Keratinocyte (primary cell): ENCODE results near the gene QSOX1. TPM values are rescaled to one million over a fixed set of nuclear protein-coding genes. Genes with fewer than 3 reads are reported as not detected.

Experiments used
- DNase-seq: peaks from one replicate; pipeline ENCODE4 v3.0.0-alpha.2; 2011; ENCODE audit warnings: low read depth, missing footprints, low spot score
- FAIRE-seq: peaks from 2 replicates; lab custom pipeline; 2011; peaks lifted over from hg19 to GRCh38; lab: Jason Lieb, UNC
- H2AFZ ChIP-seq: 2 replicates; pipeline ENCODE4 v1.6.0; 2012; ENCODE audit warnings: low read length, control low read depth, inconsistent platforms; ENCODE audit not compliant: control insufficient read depth
- H3K27ac ChIP-seq: 2 replicates; pipeline ENCODE4 v1.5.1; 2011; ENCODE audit warnings: low read length; ENCODE audit not compliant: control insufficient read depth, insufficient read depth
- H3K27me3 ChIP-seq: 3 replicates; pipeline ENCODE4 v1.6.0; 2011; ENCODE audit warnings: low read length; ENCODE audit not compliant: control insufficient read depth, insufficient read depth; ENCODE audit errors: extremely low read depth
- H3K36me3 ChIP-seq, 2 experiments: 2 replicates in 1 of 2; 3 replicates in 1 of 2; pipeline ENCODE4 v1.5.1; 2011; ENCODE audit warnings: low read length in 2 of 2, mild to moderate bottlenecking in 1 of 2; ENCODE audit not compliant: control insufficient read depth in 2 of 2, insufficient read depth in 2 of 2; ENCODE audit errors: extremely low read depth in 1 of 2
- H3K4me1 ChIP-seq: 3 replicates; pipeline ENCODE4 v1.5.1; 2011; ENCODE audit warnings: low read length; ENCODE audit not compliant: control insufficient read depth, insufficient read depth; ENCODE audit errors: extremely low read depth
- H3K4me2 ChIP-seq: 3 replicates; pipeline ENCODE4 v1.6.0; 2011; ENCODE audit warnings: low read depth, low read length; ENCODE audit not compliant: control insufficient read depth, insufficient read depth; ENCODE audit errors: extremely low read depth
- H3K4me3 ChIP-seq, 3 experiments: fragments of 200-600 bp in 1 of 3; sonication (generic) in 1 of 3; 2 replicates in 2 of 3; 3 replicates in 1 of 3; pipeline ENCODE4 v1.5.1; 2011 to 2016; ENCODE audit warnings: low read length in 3 of 3, mild to moderate bottlenecking in 3 of 3, control low read depth in 2 of 3, inconsistent platforms in 1 of 3, low read depth in 1 of 3, mixed read lengths in 1 of 3, mixed run types in 1 of 3, moderate library complexity in 1 of 3; ENCODE audit not compliant: control insufficient read depth in 2 of 3, insufficient read depth in 2 of 3; ENCODE audit errors: extremely low read depth in 1 of 3
- H3K79me2 ChIP-seq: 2 replicates; pipeline ENCODE4 v1.6.0; 2012; ENCODE audit warnings: low read length; ENCODE audit not compliant: control insufficient read depth, insufficient read depth
- H3K9ac ChIP-seq: 3 replicates; pipeline ENCODE4 v1.6.0; 2011; ENCODE audit warnings: low read length; ENCODE audit not compliant: control insufficient read depth, insufficient read depth; ENCODE audit errors: extremely low read depth
- H3K9me1 ChIP-seq: 3 replicates; pipeline ENCODE4 v1.6.0; 2011; ENCODE audit warnings: low read length; ENCODE audit not compliant: control insufficient read depth, insufficient read depth; ENCODE audit errors: extremely low read depth
- H3K9me3 ChIP-seq: 2 replicates; pipeline ENCODE4 v1.5.1; 2012; ENCODE audit warnings: low read depth, low read length; ENCODE audit not compliant: control insufficient read depth
- H4K20me1 ChIP-seq: 3 replicates; pipeline ENCODE4 v1.6.0; 2011; ENCODE audit warnings: low read length; ENCODE audit not compliant: control insufficient read depth, insufficient read depth; ENCODE audit errors: extremely low read depth
- EZH2 ChIP-seq: IDR thresholded peaks from one replicate; pipeline ENCODE4 v1.6.1; 2012; ENCODE audit warnings: inconsistent platforms, mild to moderate bottlenecking, low read length, moderate library complexity
- dilution Hi-C: fragments of 300-500 bp; cut with MboI; formaldehyde crosslinking; loops from one replicate; pipeline ENCODE4 v1.7.0; 2020; ENCODE audit warnings: low sequenced_read_pairs; ENCODE audit not compliant: extremely low pct_ligation_motif_present
- polyA plus RNA-seq, 5 experiments: library from polyadenylated mRNA; depleted of rRNA in 3 of 5; stranded (reverse) in 3 of 5; stranded (forward) in 1 of 5; unstranded in 1 of 5; fragments of >200 nt; gene quantifications; 1 replicate in 1 of 5; 2 replicates in 3 of 5; 3 replicates in 1 of 5; pipeline versions ENCODE4 v1.2.1 to v1.2.3, GENCODE V29; 2011 to 2012; ENCODE audit warnings: missing spikeins in 2 of 5, low read depth in 1 of 5, low replicate concordance in 1 of 5
- TF ChIP-seq, protein P1 (sequence below), 3 experiments: IDR thresholded peaks in 1 of 3; conservative IDR thresholded peaks in 1 of 3; optimal IDR thresholded peaks in 1 of 3; 2 replicates in 2 of 3; 3 replicates in 1 of 3; pipeline versions ENCODE3 to v1.5.1; 2011; ENCODE audit warnings: low read length in 3 of 3, mild to moderate bottlenecking in 3 of 3, moderate library complexity in 2 of 3, control low read depth in 1 of 3, inconsistent platforms in 1 of 3; ENCODE audit not compliant: insufficient read depth in 2 of 3; ENCODE audit errors: extremely low read depth in 1 of 3

The QSOX1 gene
- polyA plus RNA-seq, 1 donor (not counting 4 experiments of a cell fraction or from before 2014, with no cell fraction given), result 57.6 TPM

DNA sequence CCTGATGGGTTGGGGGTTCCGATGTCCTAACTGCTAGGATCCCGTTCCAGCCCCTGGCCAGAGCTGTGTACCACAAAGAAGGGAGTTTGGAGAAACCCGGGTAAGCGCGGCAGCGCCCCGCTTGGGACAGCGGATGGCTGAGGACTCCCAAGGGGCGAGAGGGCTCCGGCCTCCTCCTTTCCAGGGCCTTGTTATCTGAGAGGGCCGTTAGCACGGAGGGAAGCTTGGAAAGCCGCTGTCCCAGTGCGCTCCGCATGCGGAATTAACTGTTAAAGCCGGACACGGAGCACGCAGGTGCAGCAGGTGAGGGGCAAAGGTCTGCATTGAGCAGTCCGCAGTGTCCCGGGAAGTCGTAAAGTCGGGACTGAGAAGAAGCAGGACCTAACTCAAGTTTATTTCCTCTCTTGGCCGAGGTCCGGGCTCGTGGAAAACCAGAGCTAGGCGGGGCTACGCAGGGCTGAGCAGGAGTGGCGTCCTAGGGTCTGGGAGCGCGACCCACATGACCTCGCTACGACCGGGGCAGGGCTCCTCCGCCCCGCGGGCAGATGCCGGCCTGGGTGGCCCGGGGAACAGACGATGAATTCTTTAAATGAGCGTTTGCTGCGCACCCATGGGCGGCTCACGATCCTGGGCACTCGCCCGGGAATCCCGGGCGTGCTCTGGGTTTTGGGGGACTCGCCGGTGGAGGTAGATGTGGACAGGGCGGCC is 79.9 kb downstream of the QSOX1 start:
- Histone ChIP-seq H3K4me3 (no peak overlapping the region), H3K9me3 (no peaks in the 10 kb centered on the region), H2AFZ (no peak overlapping the region), H3K27ac (no peak overlapping the region), H3K27me3 (peaks cover 94% of the 10 kb centered on the region), H3K4me2 (peak overlapping the region; percentile 37), H3K79me2 (no peaks in the 10 kb centered on the region), H3K9me1 (no peaks in the 10 kb centered on the region), H3K9ac (no peak overlapping the region), H4K20me1 (no peaks in the 10 kb centered on the region), H3K36me3 (no peaks in the 10 kb centered on the region), H3K4me1 (peaks cover 17% of the 10 kb centered on the region)
- TF ChIP-seq, protein P1, sequence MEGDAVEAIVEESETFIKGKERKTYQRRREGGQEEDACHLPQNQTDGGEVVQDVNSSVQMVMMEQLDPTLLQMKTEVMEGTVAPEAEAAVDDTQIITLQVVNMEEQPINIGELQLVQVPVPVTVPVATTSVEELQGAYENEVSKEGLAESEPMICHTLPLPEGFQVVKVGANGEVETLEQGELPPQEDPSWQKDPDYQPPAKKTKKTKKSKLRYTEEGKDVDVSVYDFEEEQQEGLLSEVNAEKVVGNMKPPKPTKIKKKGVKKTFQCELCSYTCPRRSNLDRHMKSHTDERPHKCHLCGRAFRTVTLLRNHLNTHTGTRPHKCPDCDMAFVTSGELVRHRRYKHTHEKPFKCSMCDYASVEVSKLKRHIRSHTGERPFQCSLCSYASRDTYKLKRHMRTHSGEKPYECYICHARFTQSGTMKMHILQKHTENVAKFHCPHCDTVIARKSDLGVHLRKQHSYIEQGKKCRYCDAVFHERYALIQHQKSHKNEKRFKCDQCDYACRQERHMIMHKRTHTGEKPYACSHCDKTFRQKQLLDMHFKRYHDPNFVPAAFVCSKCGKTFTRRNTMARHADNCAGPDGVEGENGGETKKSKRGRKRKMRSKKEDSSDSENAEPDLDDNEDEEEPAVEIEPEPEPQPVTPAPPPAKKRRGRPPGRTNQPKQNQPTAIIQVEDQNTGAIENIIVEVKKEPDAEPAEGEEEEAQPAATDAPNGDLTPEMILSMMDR (optimal IDR thresholded peaks at IDR 0.05 in 1 of 3, IDR thresholded peaks at IDR 0.05 in 1 of 3, conservative IDR thresholded peaks at IDR 0.05 in 1 of 3; ENCODE audit: extremely low read depth in 1 of 3, insufficient read depth in 2 of 3, low read length in 3 of 3), result no peak
- TF ChIP-seq EZH2, result peak; percentile 94
- FAIRE-seq (no peak), DNase-seq (no peak)
- dilution Hi-C loops, result no loop called here

DNA sequence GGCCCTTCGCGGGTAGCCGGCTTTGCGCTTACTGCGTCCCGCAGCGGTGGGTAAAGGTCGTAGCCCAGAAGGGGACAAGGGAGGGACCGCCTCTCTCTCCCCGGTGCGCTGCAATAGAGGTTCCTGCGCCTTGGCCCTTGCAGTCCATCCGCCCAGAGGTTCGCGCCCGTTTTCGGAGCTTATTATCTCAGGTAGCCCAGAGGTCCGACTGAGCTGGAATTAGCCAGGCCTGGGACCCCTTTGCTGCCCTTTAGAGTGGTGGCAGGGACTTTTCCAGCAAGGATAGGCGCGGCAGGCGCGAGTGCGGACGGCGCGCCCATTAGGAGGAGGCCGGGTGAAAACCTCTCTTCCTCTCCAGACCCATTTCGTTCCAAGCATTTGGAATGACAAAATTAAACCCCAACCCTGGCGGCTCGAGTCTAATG is 80.4 kb downstream of the QSOX1 start:
- H3K4me3 ChIP-seq, result no peak overlapping the region
- H3K4me1 ChIP-seq, result peaks cover 17% of the 10 kb centered on the region
- no peak overlapping the region for H3K9ac ChIP-seq
- no peaks in the 10 kb centered on the region for H4K20me1 ChIP-seq
- no peaks in the 10 kb centered on the region for H3K36me3 ChIP-seq
- H3K27me3 ChIP-seq, result peaks cover 98% of the 10 kb centered on the region
- FAIRE-seq (no peak), DNase-seq (no peak)
- no peaks in the 10 kb centered on the region for H3K9me3 ChIP-seq
- H3K27ac ChIP-seq, result no peak overlapping the region
- no peaks in the 10 kb centered on the region for H3K79me2 ChIP-seq
- dilution Hi-C loops, result no loop called here
- H2AFZ ChIP-seq, result no peak overlapping the region
- no peaks in the 10 kb centered on the region for H3K9me1 ChIP-seq
- peak overlapping the region; percentile 37 for H3K4me2 ChIP-seq
- no peak for TF ChIP-seq EZH2
- TF ChIP-seq, protein P1 (optimal IDR thresholded peaks at IDR 0.05 in 1 of 3, IDR thresholded peaks at IDR 0.05 in 1 of 3, conservative IDR thresholded peaks at IDR 0.05 in 1 of 3; ENCODE audit: extremely low read depth in 1 of 3, insufficient read depth in 2 of 3, low read length in 3 of 3), result no peak
